H1 (cell line): Measurements from ENCODE around the gene FCRL6. TPM values are rescaled to one million over a fixed set of nuclear protein-coding genes. Genes with fewer than 3 reads are reported as not detected.

Experiments
- CTCF ChIA-PET: fragments of 300-600 bp; sonication (Branson Sonifier 250); formaldehyde crosslinking; loops from one replicate; lab custom pipeline; 2021; ENCODE audit not compliant: partially characterized antibody; lab: Charles Lee
- POLR2A ChIA-PET: fragments of 300-600 bp; sonication (Branson Sonifier 250); formaldehyde crosslinking; loops from one replicate; lab custom pipeline; 2021; ENCODE audit warnings: inconsistent platforms; ENCODE audit not compliant: partially characterized antibody; lab: Charles Lee
- DNase-seq, 2 experiments: peaks; one replicate each; pipeline versions ENCODE4 v3.0.0 to v3.0.0-alpha.2; 2010 to 2022; ENCODE audit warnings: low spot score in 2 of 2, low read depth in 1 of 2, mixed read lengths in 1 of 2
- FAIRE-seq: peaks from 2 replicates; lab custom pipeline; 2011; peaks lifted over from hg19 to GRCh38; lab: Jason Lieb, UNC
- H2AFZ ChIP-seq: 2 replicates; pipeline ENCODE4 v1.8.1; 2012; ENCODE audit warnings: low read length, inconsistent platforms
- H2AK5ac ChIP-seq: 2 replicates; pipeline ENCODE4 v1.6.1; 2013; ENCODE audit warnings: low read depth, low read length
- H2BK120ac ChIP-seq: replicated peaks from 2 replicates; pipeline ENCODE3; 2013; ENCODE audit warnings: low read depth, low read length, inconsistent platforms
- H2BK12ac ChIP-seq: 2 replicates; pipeline ENCODE4 v1.6.1; 2013; ENCODE audit warnings: low read depth, low read length
- H2BK15ac ChIP-seq: 2 replicates; pipeline ENCODE4 v1.6.1; 2013; ENCODE audit warnings: low read length
- H2BK20ac ChIP-seq: 2 replicates; pipeline ENCODE4 v1.6.1; 2013; ENCODE audit warnings: low read length
- H2BK5ac ChIP-seq: 2 replicates; pipeline ENCODE4 v1.6.1; 2013; ENCODE audit warnings: low read depth, low read length
- H3K14ac ChIP-seq: 2 replicates; pipeline ENCODE4 v1.6.1; 2013; ENCODE audit warnings: inconsistent platforms; ENCODE audit not compliant: insufficient read length
- H3K18ac ChIP-seq: 2 replicates; pipeline ENCODE4 v1.6.1; 2013; ENCODE audit warnings: low read length; ENCODE audit errors: extremely low read depth
- H3K23ac ChIP-seq: 2 replicates; pipeline ENCODE4 v1.6.1; 2013; ENCODE audit warnings: inconsistent platforms; ENCODE audit not compliant: insufficient read length
- H3K23me2 ChIP-seq: 2 replicates; pipeline ENCODE4 v1.6.1; 2013; ENCODE audit warnings: low read depth, low read length
- H3K27ac ChIP-seq: 2 replicates; pipeline ENCODE4 v1.6.1; 2011; ENCODE audit warnings: low read depth, low read length, inconsistent platforms
- H3K27me3 ChIP-seq, 4 experiments: replicated peaks in 1 of 4; 1 replicate in 1 of 4; 2 replicates in 3 of 4; pipeline versions ENCODE4 v1.6.1 to v1.8.1; 2011 to 2013; ENCODE audit warnings: low read length in 3 of 4, mild to moderate bottlenecking in 3 of 4, inconsistent platforms in 2 of 4, mixed read lengths in 2 of 4, moderate library complexity in 1 of 4; ENCODE audit not compliant: control insufficient read depth in 3 of 4, insufficient read depth in 3 of 4; ENCODE audit errors: extremely low read depth in 1 of 4
- H3K36me3 ChIP-seq, 4 experiments: 2 replicates each; pipeline versions ENCODE4 v1.6.1 to v1.8.1; 2011 to 2013; ENCODE audit warnings: mild to moderate bottlenecking in 4 of 4, low read length in 3 of 4, moderate library complexity in 2 of 4, control low read depth in 1 of 4, inconsistent platforms in 1 of 4; ENCODE audit not compliant: insufficient read depth in 4 of 4, control insufficient read depth in 2 of 4
- H3K4ac ChIP-seq: replicated peaks from 2 replicates; pipeline ENCODE3; 2013; ENCODE audit warnings: low read length, low read depth, mixed read lengths, inconsistent platforms; ENCODE audit not compliant: insufficient read length
- H3K4me1 ChIP-seq, 4 experiments: replicated peaks in 1 of 4; 1 replicate in 1 of 4; 2 replicates in 3 of 4; pipeline versions ENCODE4 v1.6.1 to v1.8.1; 2011 to 2013; ENCODE audit warnings: low read length in 3 of 4, inconsistent platforms in 2 of 4, mixed read lengths in 1 of 4; ENCODE audit not compliant: insufficient read depth in 4 of 4, control insufficient read depth in 3 of 4
- H3K4me2 ChIP-seq, 2 experiments: 2 replicates each; pipeline versions ENCODE4 v1.6.1 to v1.8.1; 2011 to 2013; ENCODE audit warnings: low read depth in 2 of 2, low read length in 2 of 2, control low read depth in 1 of 2, inconsistent platforms in 1 of 2, mild to moderate bottlenecking in 1 of 2; ENCODE audit not compliant: insufficient read depth in 1 of 2
- H3K4me3 ChIP-seq, 4 experiments: fragments of 200-600, 300-600 bp in 1 of 4; sonication (generic), shearing (Covaris generic), sonication (Bioruptor Twin) in 1 of 4; 2 replicates each; pipeline versions ENCODE4 v1.5.1 to v1.8.1; 2011 to 2016; ENCODE audit warnings: low read length in 4 of 4, low read depth in 3 of 4, control low read depth in 2 of 4, inconsistent platforms in 2 of 4, mild to moderate bottlenecking in 2 of 4, mixed read lengths in 1 of 4, moderate library complexity in 1 of 4; ENCODE audit not compliant: insufficient read depth in 2 of 4; ENCODE audit errors: extremely low read depth in 1 of 4
- H3K56ac ChIP-seq: replicated peaks from 2 replicates; pipeline ENCODE3; 2013; ENCODE audit warnings: low read depth, mild to moderate bottlenecking, mixed read lengths, low read length, inconsistent platforms; ENCODE audit not compliant: insufficient read length
- H3K79me1 ChIP-seq: 2 replicates; pipeline ENCODE4 v1.6.1; 2013; ENCODE audit warnings: low read depth, low read length, control low read depth
- H3K79me2 ChIP-seq, 2 experiments: 2 replicates each; pipeline versions ENCODE4 v1.6.1 to v1.8.1; 2012 to 2013; ENCODE audit warnings: low read length in 2 of 2, mild to moderate bottlenecking in 2 of 2, inconsistent platforms in 1 of 2; ENCODE audit not compliant: insufficient read depth in 2 of 2, control insufficient read depth in 1 of 2
- H3K9ac ChIP-seq, 4 experiments: replicated peaks in 1 of 4; 1 replicate in 1 of 4; 2 replicates in 3 of 4; pipeline versions ENCODE4 v1.6.1 to v1.8.1; 2011 to 2013; ENCODE audit warnings: low read depth in 3 of 4, low read length in 3 of 4, control low read depth in 2 of 4, mild to moderate bottlenecking in 2 of 4, moderate library complexity in 2 of 4, inconsistent platforms in 1 of 4; ENCODE audit errors: extremely low read depth in 1 of 4
- H3K9me3 ChIP-seq, 2 experiments: 2 replicates each; pipeline versions ENCODE4 v1.6.1 to v1.8.1; 2012 to 2013; ENCODE audit warnings: mild to moderate bottlenecking in 2 of 2, moderate library complexity in 2 of 2, control low read depth in 1 of 2, inconsistent platforms in 1 of 2, low read depth in 1 of 2, low read length in 1 of 2, mixed read lengths in 1 of 2; ENCODE audit not compliant: insufficient read depth in 2 of 2
- H4K20me1 ChIP-seq, 2 experiments: replicated peaks in 1 of 2; 2 replicates each; pipeline versions ENCODE3 to v1.8.1; 2011 to 2013; ENCODE audit warnings: inconsistent platforms in 2 of 2, low read length in 2 of 2, mild to moderate bottlenecking in 1 of 2; ENCODE audit not compliant: insufficient read depth in 2 of 2, control insufficient read depth in 1 of 2
- H4K5ac ChIP-seq: 2 replicates; pipeline ENCODE4 v1.6.1; 2013; ENCODE audit warnings: low read length, low read depth, mixed read lengths, inconsistent platforms; ENCODE audit not compliant: insufficient read length
- H4K8ac ChIP-seq: 2 replicates; pipeline ENCODE4 v1.8.0; 2013; ENCODE audit warnings: mild to moderate bottlenecking, moderate library complexity, low read length, inconsistent platforms; ENCODE audit not compliant: insufficient read depth; ENCODE audit errors: extremely low read depth
- H4K91ac ChIP-seq: replicated peaks from 2 replicates; pipeline ENCODE3; 2013; ENCODE audit warnings: low read length, mixed read lengths, inconsistent platforms; ENCODE audit not compliant: insufficient read length
- ATF2 ChIP-seq: IDR thresholded peaks from 2 replicates; pipeline ENCODE4 v1.6.1; 2012; ENCODE audit warnings: low read length, inconsistent platforms
- BCL11A ChIP-seq, 2 experiments: IDR thresholded peaks; one replicate each; pipeline ENCODE4 v1.6.1; 2011; ENCODE audit warnings: low read depth in 2 of 2, low read length in 2 of 2, mild to moderate bottlenecking in 2 of 2
- EZH2 ChIP-seq: fragments of 200-600 bp; sonication (generic); IDR thresholded peaks from 2 replicates; pipeline ENCODE4 v1.7.1; 2012; ENCODE audit warnings: low read depth, mild to moderate bottlenecking, moderate library complexity, low read length, inconsistent platforms; ENCODE audit not compliant: severe bottlenecking
- POLR2AphosphoS5 ChIP-seq: IDR thresholded peaks from 2 replicates; pipeline ENCODE4 v1.6.1; 2011; ENCODE audit warnings: low read depth, low read length
- POU5F1 ChIP-seq: IDR thresholded peaks from 2 replicates; pipeline ENCODE4 v1.6.1; 2011; ENCODE audit warnings: low read depth, mild to moderate bottlenecking, low read length, moderate library complexity
- RNF2 ChIP-seq: fragments of 200-900, 300-1000 bp; sonication (generic); IDR thresholded peaks from 2 replicates; pipeline ENCODE4 v1.7.1; 2016; ENCODE audit warnings: borderline replicate concordance, low read depth, mild to moderate bottlenecking, antibody characterized with exemption, low read length; ENCODE audit not compliant: poor library complexity, severe bottlenecking; ENCODE audit errors: missing control alignments
- SAP30 ChIP-seq: fragments of 300-600 bp; sonication (generic); IDR thresholded peaks from 2 replicates; pipeline ENCODE4 v1.7.1; 2012; ENCODE audit warnings: low read length, moderate library complexity, mild to moderate bottlenecking, inconsistent platforms; ENCODE audit not compliant: insufficient read depth, insufficient replicate concordance
- SIRT6 ChIP-seq: IDR thresholded peaks from one replicate; pipeline ENCODE4 v1.7.1; 2012; ENCODE audit warnings: low read length, inconsistent platforms
- TBP ChIP-seq: IDR thresholded peaks from 2 replicates; pipeline ENCODE4 v1.6.1; 2011; ENCODE audit warnings: low read depth, low read length, improper control_type of control experiment
- TCF12 ChIP-seq: IDR thresholded peaks from 2 replicates; pipeline ENCODE4 v1.6.1; 2011; ENCODE audit warnings: low read depth, mild to moderate bottlenecking, low read length
- USF2 ChIP-seq: IDR thresholded peaks from 2 replicates; pipeline ENCODE4 v1.6.1; 2011; ENCODE audit warnings: low read length, improper control_type of control experiment
- WGBS, 2 experiments: shearing (Covaris generic) in 1 of 2; methylation state at CpG; one replicate each; pipeline versions ENCODE4 v1.1.6 to v1.1.7; 2013 to 2015; ENCODE audit warnings: low lambda C conversion rate in 2 of 2, mixed read lengths in 2 of 2, inconsistent platforms in 1 of 2, low coverage in 1 of 2, missing lambda C conversion rate in 1 of 2; ENCODE audit not compliant: insufficient replicate concordance in 2 of 2, insufficient coverage in 1 of 2, insufficient read length in 1 of 2; ENCODE audit errors: extremely low coverage in 1 of 2, missing lambda C conversion rate in 1 of 2; 5-methylcytosine and 5-hydroxymethylcytosine counted together
- polyA plus RNA-seq, 7 experiments: library from polyadenylated mRNA; depleted of rRNA in 3 of 7; stranded (reverse) in 5 of 7; unstranded in 2 of 7; fragments of >200 nt in 5 of 7; fragments of 200-250 nt in 2 of 7; gene quantifications; 1 replicate in 5 of 7; 2 replicates in 1 of 7; 4 replicates in 1 of 7; pipeline versions ENCODE4 v1.2.1 to v1.2.3, GENCODE V29; 2011 to 2013; ENCODE audit warnings: missing spikeins in 2 of 7, mixed read lengths in 2 of 7
- total RNA-seq: library from RNA; stranded (reverse); fragmentation: NEBNext Ultra II Directional; extraction: Animal tissue kit (Norgen Biotek cat#: 25700); gene quantifications from 2 replicates; pipeline ENCODE4 v1.2.1, GENCODE V29; 2021

FCRL6 gene
- total and polyA plus RNA-seq, 2 of the 8 experiments (the other 6 are each of a cell fraction or from before 2014, with no cell fraction given): not detected

DNA sequence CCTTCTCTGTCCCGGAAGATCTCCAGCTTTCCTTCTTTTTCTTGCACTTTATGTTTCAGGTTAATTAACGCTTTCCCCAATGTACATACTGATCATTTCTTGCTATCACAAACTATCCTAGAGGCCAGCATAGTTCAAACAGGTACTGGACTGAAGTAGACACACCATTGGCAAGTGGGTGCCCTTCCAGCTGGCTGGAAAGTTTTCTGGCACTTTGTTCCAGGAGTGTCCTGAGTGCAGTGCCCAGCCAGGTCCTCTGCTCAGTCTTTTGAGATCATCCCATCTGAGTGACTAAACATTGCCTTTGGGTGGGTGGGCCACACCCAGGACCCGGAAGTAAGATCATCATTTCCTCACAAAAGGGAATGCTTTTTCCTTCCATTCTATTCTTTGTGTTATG lies 36.4 kb upstream of the FCRL6 start:
- Histone ChIP-seq H3K4ac (no peak overlapping the region), H4K91ac (no peak overlapping the region), H3K14ac (no peak overlapping the region), H2AFZ (no peak overlapping the region), H3K27me3 (no peaks in the 10 kb centered on the region), H3K4me3 (no peak overlapping the region), H3K4me1 (no peaks in the 10 kb centered on the region), H3K79me1 (no peaks in the 10 kb centered on the region), H2BK12ac (no peak overlapping the region), H2BK5ac (no peak overlapping the region), H4K5ac (no peak overlapping the region), H2BK120ac (no peak overlapping the region), H3K79me2 (no peaks in the 10 kb centered on the region), H3K23ac (no peak overlapping the region), H2BK20ac (no peak overlapping the region), H3K36me3 (no peaks in the 10 kb centered on the region), H3K18ac (no peak overlapping the region), H4K8ac (no peak overlapping the region), H2AK5ac (no peak overlapping the region), H3K23me2 (no peaks in the 10 kb centered on the region), H3K56ac (no peak overlapping the region), H3K27ac (no peak overlapping the region), H3K9me3 (no peaks in the 10 kb centered on the region; a peak in 1 of 4 replicates), H4K20me1 (no peaks in the 10 kb centered on the region), H3K4me2 (no peak overlapping the region), H2BK15ac (no peak overlapping the region), H3K9ac (no peak overlapping the region)
- 84% methylated on average over 3 of the region's 3 CpGs; no CpG with 5 or more reads in 1 of the 2 experiments for WGBS, 2 experiments
- no peak for DNase-seq
- FAIRE-seq: no peak
- ChIA-PET POLR2A (no interaction called here), CTCF (interaction anchor here (1.9 kb wide), 1 partner anchor 10 kb away, joined by 6 read pairs; no protein-coding TSS in a partner anchor)
- TF ChIP-seq USF2 (no peak), RNF2 (no peak), TBP (no peak), SAP30 (no peak), BCL11A (IDR thresholded peaks at IDR 0.05; ENCODE audit: low read depth in 2 of 2, low read length in 2 of 2) (no peak), EZH2 (no peak), TCF12 (no peak), ATF2 (no peak), POLR2AphosphoS5 (no peak), SIRT6 (no peak), POU5F1 (no peak)
